Lung (tissue), 12 donors: Measurements from ENCODE around the gene MTAP. TPM values are rescaled to one million over a fixed set of nuclear protein-coding genes. Genes with fewer than 3 reads are reported as not detected.

Experiments
- ATAC-seq: fragments of 200-7000 bp; cut with Tn5 transposase; one replicate; pipeline ENCODE4 v1.9.1; 2020; ENCODE audit warnings: moderate number of reproducible peaks; ENCODE audit not compliant: insufficient read depth, low FRiP score
- DNase-seq, 3 donors: peaks; one replicate each; pipeline ENCODE4 v3.0.0-alpha.2; 2013 to 2017
- H3K27ac ChIP-seq, 2 donors: one replicate each; pipeline ENCODE4 v1.5.1; 2013; ENCODE audit warnings: mild to moderate bottlenecking in 2 of 2, moderate library complexity in 2 of 2, control low read depth in 1 of 2, inconsistent platforms in 1 of 2, low read depth in 1 of 2, low read length in 1 of 2
- H3K27me3 ChIP-seq, 3 donors: one replicate each; pipeline ENCODE4 v1.5.1; 2013; ENCODE audit warnings: low read length in 2 of 3; ENCODE audit not compliant: control insufficient read depth in 3 of 3, insufficient read depth in 3 of 3
- H3K36me3 ChIP-seq, 4 donors: one replicate each; pipeline ENCODE4 v1.5.1; 2013; ENCODE audit warnings: low read length in 4 of 4, mild to moderate bottlenecking in 1 of 4, moderate library complexity in 1 of 4; ENCODE audit not compliant: control insufficient read depth in 4 of 4, insufficient read depth in 4 of 4
- H3K4me1 ChIP-seq, 5 donors: one replicate each; pipeline ENCODE4 v1.5.1; 2013; ENCODE audit warnings: low read length in 5 of 5, mild to moderate bottlenecking in 2 of 5, moderate library complexity in 1 of 5; ENCODE audit not compliant: control insufficient read depth in 5 of 5, insufficient read depth in 5 of 5
- H3K4me3 ChIP-seq: one replicate; pipeline ENCODE4 v1.5.1; 2013; ENCODE audit warnings: mild to moderate bottlenecking, control low read depth, moderate library complexity
- H3K9ac ChIP-seq, 2 donors: one replicate each; pipeline ENCODE4 v1.5.1; 2013; ENCODE audit warnings: low read length in 2 of 2, control low read depth in 1 of 2; ENCODE audit not compliant: insufficient read depth in 1 of 2
- H3K9me3 ChIP-seq, 4 donors: one replicate each; pipeline ENCODE4 v1.5.1; 2013; ENCODE audit warnings: low read length in 3 of 4, mild to moderate bottlenecking in 1 of 4, moderate library complexity in 1 of 4; ENCODE audit not compliant: control insufficient read depth in 4 of 4, insufficient read depth in 3 of 4
- CTCF ChIP-seq: IDR thresholded peaks from 2 replicates; pipeline ENCODE4 v1.5.1; 2012; ENCODE audit warnings: mild to moderate bottlenecking; ENCODE audit errors: control extremely low read depth, extremely low read depth
- WGBS, 2 donors: extraction: QIAGEN DNeasy Blood & Tissue Kit; methylation state at CpG; one replicate each; pipeline ENCODE4 v1.1.7; 2013; 5-methylcytosine and 5-hydroxymethylcytosine counted together
- polyA plus RNA-seq, 2 donors: library from polyadenylated mRNA; stranded (reverse); fragments of 200-250 nt; gene quantifications; one replicate each; pipeline ENCODE4 v1.2.1, GENCODE V29; 2013
- total RNA-seq, 2 donors: library from RNA; depleted of rRNA in 1 of 2; stranded (reverse); fragments of >200 nt in 1 of 2; gene quantifications; one replicate each; pipeline ENCODE4 v1.2.1, GENCODE V29; 2014 to 2021
- donor health status: control.
- donor health status: control.
- donor health status: Bipolar disorder and iron deficiency.
- donor health status: healthy.
- donor health status: DM: yes; HTN: yes; CAD: no.

MTAP gene
- total and polyA plus RNA-seq, 4 donors = 10.0 to 31.5 (median 18.8) TPM

DNA sequence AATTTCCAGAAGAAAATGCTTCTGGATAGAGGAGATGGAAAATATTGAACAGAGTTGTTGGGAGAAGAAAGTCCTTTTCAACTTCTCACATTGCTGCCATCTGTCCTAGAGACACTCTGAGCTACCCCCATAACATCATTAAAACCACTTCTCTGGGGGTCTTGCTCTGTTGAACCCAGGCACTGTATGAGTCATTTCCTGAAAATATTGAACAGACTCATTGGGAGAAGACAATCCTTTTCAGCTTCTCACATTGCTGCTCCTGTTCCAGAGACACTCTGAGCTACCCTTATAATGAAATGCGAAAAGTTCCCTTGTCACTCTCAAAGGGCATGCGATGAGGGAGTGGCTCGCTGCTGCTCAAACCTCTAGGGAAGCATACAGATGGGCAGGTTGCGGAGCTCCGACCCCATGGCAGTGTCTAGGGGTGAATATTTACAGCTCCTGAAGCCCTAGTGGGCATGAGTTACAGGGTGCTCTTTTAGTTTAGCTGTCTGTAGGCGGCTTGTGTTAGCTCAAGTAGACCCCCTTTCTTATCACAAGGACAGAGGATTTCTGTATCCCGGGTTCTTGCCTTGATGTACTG is 101.0 kb downstream of the MTAP start:
- ATAC-seq (no peak), DNase-seq (no peak)
- WGBS, 2 donors = 97% methylated on average over 7 of the region's 7 CpGs
- H3K27ac ChIP-seq = no peak overlapping the region
- TF ChIP-seq CTCF = no peak
- H3K9ac ChIP-seq = no peak overlapping the region
- H3K27me3 ChIP-seq = no peaks in the 10 kb centered on the region
- H3K4me3 ChIP-seq = no peak overlapping the region
- no peaks in the 10 kb centered on the region for H3K4me1 ChIP-seq
- peaks cover 0 to 20% (median 12%) of the 10 kb centered on the region in 4 donors for H3K9me3 ChIP-seq
- no peaks in the 10 kb centered on the region for H3K36me3 ChIP-seq

- DNase-seq (no peak), ATAC-seq (no peak)
- Histone ChIP-seq H3K27ac (no peak overlapping the region), H3K27me3 (no peaks in the 10 kb centered on the region), H3K9ac (no peak overlapping the region), H3K36me3 (no peaks in the 10 kb centered on the region), H3K4me3 (no peak overlapping the region), H3K9me3 (peaks cover 2 to 17% (median 13%) of the 10 kb centered on the region in 4 donors), H3K4me1 (no peaks in the 10 kb centered on the region)
- WGBS, 2 donors = 89 to 95% methylated on average over 4 of the region's 4 CpGs
- TF ChIP-seq CTCF = no peak
Observed at GRCh38 chr9:21904371-21904770, 101.9 kb downstream of the MTAP start.

GRCh38 chr9:21904776-21905175 is 102.3 kb downstream of the MTAP start:
- no peak for ATAC-seq
- no peak for TF ChIP-seq CTCF
- no peak for DNase-seq
- Histone ChIP-seq H3K27ac (no peak overlapping the region), H3K4me3 (no peak overlapping the region), H3K4me1 (no peaks in the 10 kb centered on the region), H3K36me3 (no peaks in the 10 kb centered on the region), H3K27me3 (no peaks in the 10 kb centered on the region), H3K9ac (no peak overlapping the region), H3K9me3 (peaks cover 4 to 14% (median 13%) of the 10 kb centered on the region in 4 donors)
- WGBS, 2 donors = 86 to 92% methylated on average over 3 of the region's 3 CpGs

- DNase-seq = no peak
- no peaks in the 10 kb centered on the region for H3K4me1 ChIP-seq
- WGBS, 2 donors = 94 to 97% methylated on average over 4 of the region's 4 CpGs
- no peak for TF ChIP-seq CTCF
- no peak for ATAC-seq
- H3K4me3 ChIP-seq = no peak overlapping the region
- no peaks in the 10 kb centered on the region for H3K36me3 ChIP-seq
- H3K9ac ChIP-seq = no peak overlapping the region
- peaks cover 4 to 14% (median 13%) of the 10 kb centered on the region in 4 donors for H3K9me3 ChIP-seq
- H3K27ac ChIP-seq = no peak overlapping the region
- no peaks in the 10 kb centered on the region for H3K27me3 ChIP-seq
Observed at GRCh38 chr9:21906213-21906612, 103.8 kb downstream of the MTAP start.
